ENCODE results near the gene CNIH4. TPM values are rescaled to one million over a fixed set of nuclear protein-coding genes. Genes with fewer than 3 reads are reported as not detected.

CNIH4 gene
- total RNA-seq, 1 experiment from 2014 or later: 104 TPM

DNA sequence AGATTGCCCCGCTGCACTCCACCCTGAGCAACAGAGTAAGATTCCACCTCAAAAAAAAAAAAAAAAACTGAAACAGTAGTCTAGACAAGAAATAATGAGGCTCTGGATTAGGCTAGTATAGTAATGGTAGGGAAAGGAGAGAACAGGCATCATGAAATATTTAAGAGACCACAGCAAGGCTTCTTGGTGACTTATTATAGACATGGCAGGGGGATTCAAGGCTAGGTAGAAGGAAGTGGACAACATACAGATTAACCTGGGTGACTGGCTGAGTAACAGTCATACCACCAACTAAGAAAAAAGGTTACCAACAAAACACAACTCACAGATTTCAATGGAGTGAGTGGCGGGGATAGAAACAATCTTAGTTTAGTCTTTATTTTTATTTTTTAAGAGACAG, 35.0 kb upstream of the CNIH4 start:
- H3K27ac Mint-ChIP-seq: no peak overlapping the region; a peak in 1 of 7 replicates
- no peak overlapping the region for H3T11ph ChIP-seq (ENCODE audit: low read length)
- no peak overlapping the region for H2BK20ac ChIP-seq (ENCODE audit: low read depth, low read length, poor library complexity, severe bottlenecking)
- H3K79me2 ChIP-seq (ENCODE audit: insufficient read depth, low read length): peaks cover 3% of the 10 kb centered on the region; the same call in 1 of the 2 replicates
- DNase-seq: no peak
- H3K23ac ChIP-seq (ENCODE audit: insufficient read length, low read depth, low read length): no peak overlapping the region
- H3K27me3 Mint-ChIP-seq (ENCODE audit: low read depth): no peaks in the 10 kb centered on the region
- no peak overlapping the region for H3K27ac ChIP-seq (ENCODE audit: insufficient read length, low read depth, low read length)
- no peak overlapping the region for H2AFZ ChIP-seq (ENCODE audit: low read length)
- H3K23me2 ChIP-seq (ENCODE audit: insufficient read length, low read depth, low read length, poor library complexity, severe bottlenecking): no peaks in the 10 kb centered on the region
- peaks cover 3 to 37% (median 18%) of the 10 kb centered on the region in 3 experiments; a peak in 4 of 7 replicates for H3K36me3 Mint-ChIP-seq (ENCODE audit: insufficient read depth in 1 of 3, low read depth in 3 of 3)
- H3K18ac ChIP-seq (ENCODE audit: insufficient read length, low read depth, low read length): no peak overlapping the region
- WGBS (ENCODE audit: extremely low coverage, insufficient read length, low lambda C conversion rate): no CpG with 5 or more reads among the region's 2 CpGs
- no peak overlapping the region for H2BK15ac ChIP-seq (ENCODE audit: low read depth, low read length)
- no peaks in the 10 kb centered on the region for H3K9me3 ChIP-seq (ENCODE audit: control insufficient read depth, low read depth, low read length)
- no peaks in the 10 kb centered on the region for H3K4me1 Mint-ChIP-seq
- H3K4me3 Mint-ChIP-seq: no peak overlapping the region
- no peak overlapping the region for H4K8ac ChIP-seq (replicated peaks; ENCODE audit: insufficient read length, low read depth, low read length)
- H3K4ac ChIP-seq (ENCODE audit: low read depth, low read length): no peak overlapping the region
- no peak overlapping the region for H3K14ac ChIP-seq (ENCODE audit: insufficient read depth, low read length)
- no peak overlapping the region for H2BK12ac ChIP-seq (ENCODE audit: insufficient read length, low read depth, low read length)
- H2BK5ac ChIP-seq (ENCODE audit: insufficient read length, low read length): no peak overlapping the region
- no peak overlapping the region for H3K9ac ChIP-seq (ENCODE audit: extremely low read depth, insufficient read length, low read length)
- H3K9me3 Mint-ChIP-seq: no peaks in the 10 kb centered on the region
- no peaks in the 10 kb centered on the region for H3K4me1 ChIP-seq (ENCODE audit: insufficient read depth, low read length)
- no peak overlapping the region for H4K5ac ChIP-seq (ENCODE audit: insufficient read length, low read depth, low read length)
- H2AK5ac ChIP-seq (ENCODE audit: insufficient read length, low read length): no peak overlapping the region
- no peaks in the 10 kb centered on the region for H3K27me3 ChIP-seq (ENCODE audit: insufficient read depth, low read length)
- peaks cover 4% of the 10 kb centered on the region for H3K79me1 ChIP-seq (ENCODE audit: insufficient read depth, low read depth, low read length, poor library complexity, severe bottlenecking)
- H4K20me1 ChIP-seq (ENCODE audit: control insufficient read depth, insufficient read depth, insufficient read length): no peaks in the 10 kb centered on the region
- H3K56ac ChIP-seq (ENCODE audit: insufficient read length, low read depth, low read length): no peak overlapping the region
- H2BK120ac ChIP-seq (ENCODE audit: low read depth, low read length, poor library complexity, severe bottlenecking): no peak overlapping the region
- TF ChIP-seq, protein P1, sequence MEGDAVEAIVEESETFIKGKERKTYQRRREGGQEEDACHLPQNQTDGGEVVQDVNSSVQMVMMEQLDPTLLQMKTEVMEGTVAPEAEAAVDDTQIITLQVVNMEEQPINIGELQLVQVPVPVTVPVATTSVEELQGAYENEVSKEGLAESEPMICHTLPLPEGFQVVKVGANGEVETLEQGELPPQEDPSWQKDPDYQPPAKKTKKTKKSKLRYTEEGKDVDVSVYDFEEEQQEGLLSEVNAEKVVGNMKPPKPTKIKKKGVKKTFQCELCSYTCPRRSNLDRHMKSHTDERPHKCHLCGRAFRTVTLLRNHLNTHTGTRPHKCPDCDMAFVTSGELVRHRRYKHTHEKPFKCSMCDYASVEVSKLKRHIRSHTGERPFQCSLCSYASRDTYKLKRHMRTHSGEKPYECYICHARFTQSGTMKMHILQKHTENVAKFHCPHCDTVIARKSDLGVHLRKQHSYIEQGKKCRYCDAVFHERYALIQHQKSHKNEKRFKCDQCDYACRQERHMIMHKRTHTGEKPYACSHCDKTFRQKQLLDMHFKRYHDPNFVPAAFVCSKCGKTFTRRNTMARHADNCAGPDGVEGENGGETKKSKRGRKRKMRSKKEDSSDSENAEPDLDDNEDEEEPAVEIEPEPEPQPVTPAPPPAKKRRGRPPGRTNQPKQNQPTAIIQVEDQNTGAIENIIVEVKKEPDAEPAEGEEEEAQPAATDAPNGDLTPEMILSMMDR (conservative IDR thresholded peaks at IDR 0.05): no peak
- H4K91ac ChIP-seq (ENCODE audit: insufficient read length, low read depth, low read length): no peak overlapping the region
- H3K4me2 ChIP-seq (ENCODE audit: insufficient read depth, insufficient read length, low read length): no peak overlapping the region

All from H9 (cell line).